HFF-Myc (cell line): ENCODE measurements around the gene CSMD2.

Experiments
- DNase-seq: peaks from one replicate; pipeline ENCODE4 v3.0.0-alpha.2; 2011; ENCODE audit warnings: low read depth; ENCODE audit errors: extremely low read depth
- H3K4me3 ChIP-seq: replicated peaks from 2 replicates; pipeline ENCODE4 v1.5.1; 2011; ENCODE audit warnings: low read depth, mild to moderate bottlenecking, control low read depth, low read length
- CTCF ChIP-seq: IDR thresholded peaks from 2 replicates; pipeline ENCODE4 v1.5.1; 2012; ENCODE audit warnings: mild to moderate bottlenecking, low read depth, low read length, control low read depth; ENCODE audit errors: missing control alignments

Gene CSMD2

GRCh38 chr1:33903210-33903589 lies 261.8 kb downstream of the CSMD2 start:
- DNase-seq = no peak
- no peak overlapping the region for H3K4me3 ChIP-seq
- no peak for TF ChIP-seq CTCF

- no peak overlapping the region for H3K4me3 ChIP-seq
- no peak for TF ChIP-seq CTCF
- no peak for DNase-seq
Measured at GRCh38 chr1:33902486-33903209, 262.4 kb downstream of the CSMD2 start.

GRCh38 chr1:33899746-33900145 lies 265.3 kb downstream of the CSMD2 start:
- no peak overlapping the region for H3K4me3 ChIP-seq
- no peak for TF ChIP-seq CTCF
- no peak for DNase-seq

GRCh38 chr1:33898881-33899280 lies 266.1 kb downstream of the CSMD2 start:
- H3K4me3 ChIP-seq = no peak overlapping the region
- no peak for DNase-seq
- no peak for TF ChIP-seq CTCF

- no peak for DNase-seq
- no peak overlapping the region for H3K4me3 ChIP-seq
- no peak for TF ChIP-seq CTCF
Measured at GRCh38 chr1:33898406-33898805, 266.6 kb downstream of the CSMD2 start.

- H3K4me3 ChIP-seq = no peak overlapping the region
- DNase-seq = no peak
- TF ChIP-seq CTCF = no peak
Measured at GRCh38 chr1:33897092-33897725, 267.8 kb downstream of the CSMD2 start.
